ENCODE results near the gene COL11A1. TPM values are rescaled to one million over a fixed set of nuclear protein-coding genes. Genes with fewer than 3 reads are reported as not detected.

COL11A1 gene
- polyA plus RNA-seq, 1 donor from 2014 or later = 4.6 TPM

GRCh38 chr1:102861247-102861646 lies 247.1 kb downstream of the COL11A1 start:
- Histone ChIP-seq H3K4me3 (ENCODE audit: low read length) (no peak overlapping the region), H3K9me2 (ENCODE audit: insufficient read depth, low read length) (no peaks in the 10 kb centered on the region), H3K27ac (ENCODE audit: low read length) (no peak overlapping the region), H3K36me3 (ENCODE audit: insufficient read depth, low read length) (no peaks in the 10 kb centered on the region), H2AFZ (ENCODE audit: low read depth, low read length) (no peak overlapping the region), H3K9ac (ENCODE audit: low read length) (no peak overlapping the region), H4K20me1 (ENCODE audit: insufficient read depth) (no peaks in the 10 kb centered on the region), H3K9me3 (ENCODE audit: low read length) (no peaks in the 10 kb centered on the region), H3K27me3 (ENCODE audit: insufficient read depth, low read depth, low read length) (no peaks in the 10 kb centered on the region), H3F3A (ENCODE audit: insufficient read depth, low read length, poor library complexity, severe bottlenecking) (no peaks in the 10 kb centered on the region), H3K4me2 (ENCODE audit: low read length) (no peak overlapping the region), H3K79me2 (replicated peaks; ENCODE audit: insufficient read depth, low read length) (no peaks in the 10 kb centered on the region)
- TF ChIP-seq CTCF (IDR thresholded peaks at IDR 0.05; ENCODE audit: poor library complexity, severe bottlenecking) (no peak), MXI1 (conservative IDR thresholded peaks at IDR 0.05; ENCODE audit: poor library complexity, severe bottlenecking) (no peak), POLR2AphosphoS5 (IDR thresholded peaks at IDR 0.05) (no peak), SMC3 (conservative IDR thresholded peaks at IDR 0.05; ENCODE audit: poor library complexity) (no peak), RAD21 (conservative IDR thresholded peaks at IDR 0.05) (no peak), EZH2 (IDR thresholded peaks at IDR 0.05; ENCODE audit: borderline replicate concordance, insufficient read depth, low read length, poor library complexity, severe bottlenecking) (no peak), TAF1 (IDR thresholded peaks at IDR 0.05; ENCODE audit: low read depth) (no peak), EP300 (conservative IDR thresholded peaks at IDR 0.05; ENCODE audit: poor library complexity, severe bottlenecking) (no peak)
- TF ChIP-seq, protein P1, sequence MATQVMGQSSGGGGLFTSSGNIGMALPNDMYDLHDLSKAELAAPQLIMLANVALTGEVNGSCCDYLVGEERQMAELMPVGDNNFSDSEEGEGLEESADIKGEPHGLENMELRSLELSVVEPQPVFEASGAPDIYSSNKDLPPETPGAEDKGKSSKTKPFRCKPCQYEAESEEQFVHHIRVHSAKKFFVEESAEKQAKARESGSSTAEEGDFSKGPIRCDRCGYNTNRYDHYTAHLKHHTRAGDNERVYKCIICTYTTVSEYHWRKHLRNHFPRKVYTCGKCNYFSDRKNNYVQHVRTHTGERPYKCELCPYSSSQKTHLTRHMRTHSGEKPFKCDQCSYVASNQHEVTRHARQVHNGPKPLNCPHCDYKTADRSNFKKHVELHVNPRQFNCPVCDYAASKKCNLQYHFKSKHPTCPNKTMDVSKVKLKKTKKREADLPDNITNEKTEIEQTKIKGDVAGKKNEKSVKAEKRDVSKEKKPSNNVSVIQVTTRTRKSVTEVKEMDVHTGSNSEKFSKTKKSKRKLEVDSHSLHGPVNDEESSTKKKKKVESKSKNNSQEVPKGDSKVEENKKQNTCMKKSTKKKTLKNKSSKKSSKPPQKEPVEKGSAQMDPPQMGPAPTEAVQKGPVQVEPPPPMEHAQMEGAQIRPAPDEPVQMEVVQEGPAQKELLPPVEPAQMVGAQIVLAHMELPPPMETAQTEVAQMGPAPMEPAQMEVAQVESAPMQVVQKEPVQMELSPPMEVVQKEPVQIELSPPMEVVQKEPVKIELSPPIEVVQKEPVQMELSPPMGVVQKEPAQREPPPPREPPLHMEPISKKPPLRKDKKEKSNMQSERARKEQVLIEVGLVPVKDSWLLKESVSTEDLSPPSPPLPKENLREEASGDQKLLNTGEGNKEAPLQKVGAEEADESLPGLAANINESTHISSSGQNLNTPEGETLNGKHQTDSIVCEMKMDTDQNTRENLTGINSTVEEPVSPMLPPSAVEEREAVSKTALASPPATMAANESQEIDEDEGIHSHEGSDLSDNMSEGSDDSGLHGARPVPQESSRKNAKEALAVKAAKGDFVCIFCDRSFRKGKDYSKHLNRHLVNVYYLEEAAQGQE (IDR thresholded peaks at IDR 0.05; ENCODE audit: borderline replicate concordance) = no peak

DNA sequence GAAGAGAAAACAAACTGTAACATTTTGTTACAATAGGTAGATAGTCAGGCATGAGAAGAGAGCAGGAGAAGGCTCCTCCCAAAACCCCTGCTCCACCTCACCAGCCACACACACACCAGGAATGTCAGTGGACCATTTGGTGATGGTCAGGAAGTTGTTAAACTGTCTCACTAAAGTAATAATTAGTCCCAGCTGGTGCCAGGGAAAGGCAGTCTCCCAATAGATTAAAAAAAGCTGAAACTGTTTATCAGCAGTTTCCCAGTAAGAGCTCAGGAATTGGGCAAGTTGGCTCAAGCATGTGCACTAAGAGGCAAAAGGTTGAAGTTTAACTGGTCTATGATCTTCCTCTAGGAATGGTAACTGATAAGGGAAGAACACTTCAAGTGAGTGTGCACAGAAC lies 249.6 kb downstream of the COL11A1 start:
- Histone ChIP-seq H3K27ac (ENCODE audit: low read length) (no peak overlapping the region), H2AFZ (ENCODE audit: low read depth, low read length) (no peak overlapping the region), H3K27me3 (ENCODE audit: insufficient read depth, low read depth, low read length) (no peaks in the 10 kb centered on the region), H3K9me2 (ENCODE audit: insufficient read depth, low read length) (no peaks in the 10 kb centered on the region), H3K9me3 (ENCODE audit: low read length) (no peaks in the 10 kb centered on the region), H4K20me1 (ENCODE audit: insufficient read depth) (no peaks in the 10 kb centered on the region), H3K79me2 (replicated peaks; ENCODE audit: insufficient read depth, low read length) (no peaks in the 10 kb centered on the region), H3K4me2 (ENCODE audit: low read length) (no peak overlapping the region), H3K4me3 (ENCODE audit: low read length) (no peak overlapping the region), H3K36me3 (ENCODE audit: insufficient read depth, low read length) (no peaks in the 10 kb centered on the region), H3F3A (ENCODE audit: insufficient read depth, low read length, poor library complexity, severe bottlenecking) (no peaks in the 10 kb centered on the region), H3K9ac (ENCODE audit: low read length) (no peak overlapping the region)
- TF ChIP-seq EP300 (conservative IDR thresholded peaks at IDR 0.05; ENCODE audit: poor library complexity, severe bottlenecking) = no peak

GRCh38 chr1:102857251-102857650 lies 251.1 kb downstream of the COL11A1 start:
- TF ChIP-seq EP300 (conservative IDR thresholded peaks at IDR 0.05; ENCODE audit: poor library complexity, severe bottlenecking) (no peak), TAF1 (IDR thresholded peaks at IDR 0.05; ENCODE audit: low read depth) (no peak)
- TF ChIP-seq, protein P1 (IDR thresholded peaks at IDR 0.05; ENCODE audit: borderline replicate concordance) = no peak
- H4K20me1 ChIP-seq (ENCODE audit: insufficient read depth) = no peaks in the 10 kb centered on the region

More at GRCh38 chr1:102857251-102857650, 251.1 kb downstream of the COL11A1 start:
- Histone ChIP-seq H3K9me3 (ENCODE audit: low read length) (no peaks in the 10 kb centered on the region), H3K27me3 (ENCODE audit: insufficient read depth, low read depth, low read length) (no peaks in the 10 kb centered on the region), H2AFZ (ENCODE audit: low read depth, low read length) (no peak overlapping the region), H3K27ac (ENCODE audit: low read length) (no peak overlapping the region), H3K36me3 (ENCODE audit: insufficient read depth, low read length) (no peaks in the 10 kb centered on the region), H3F3A (ENCODE audit: insufficient read depth, low read length, poor library complexity, severe bottlenecking) (no peaks in the 10 kb centered on the region), H3K4me3 (ENCODE audit: low read length) (no peak overlapping the region), H3K4me2 (ENCODE audit: low read length) (no peak overlapping the region), H3K79me2 (replicated peaks; ENCODE audit: insufficient read depth, low read length) (no peaks in the 10 kb centered on the region), H3K9me2 (ENCODE audit: insufficient read depth, low read length) (no peaks in the 10 kb centered on the region), H3K9ac (ENCODE audit: low read length) (no peak overlapping the region)

All from neural cell (in vitro differentiated cells).